ENCODE measurements around the gene GALNS. TPM values are rescaled to one million over a fixed set of nuclear protein-coding genes. Genes with fewer than 3 reads are reported as not detected.

The GALNS gene
- total and polyA plus RNA-seq, 12 donors: 12.6 to 63.1 (median 36.2) TPM

GRCh38 chr16:88804173-88804551 lies 52.6 kb downstream of the GALNS start:
- Histone ChIP-seq H3K4me3 (peak overlapping the region in 1 of 4 donors; percentile 75), H3K4me1 (replicated peaks in 1 of 2) (peaks cover 0 to 12% of the 10 kb centered on the region in 2 donors), H3K9me3 (replicated peaks in 1 of 3) (no peaks in the 10 kb centered on the region), H3K27ac (no peak overlapping the region), H3K36me3 (replicated peaks in 1 of 2) (no peaks in the 10 kb centered on the region), H3K27me3 (no peaks in the 10 kb centered on the region)
- intact Hi-C loops (cut with DNase I): no loop called here
- TF ChIP-seq CTCF (IDR thresholded peaks at IDR 0.05) (no peak), POLR2A (IDR thresholded peaks at IDR 0.05) (no peak)
- no peak for DNase-seq
- WGBS, 4 donors: 2 to 8% (median 4%) methylated on average over 5 to 16 of the region's 16 CpGs

GRCh38 chr16:88803264-88803987 lies 53.3 kb downstream of the GALNS start, which contains the start of gene CDT1:
Gene CDT1, plus strand, starts transcription at chr16:88803789. Its CDS starts 43 bp downstream, at chr16:88803832.
- intact Hi-C loops (cut with DNase I): no loop called here
- peak; percentile 76 to 88 (median 83) for DNase-seq
- TF ChIP-seq CTCF (IDR thresholded peaks at IDR 0.05) (no peak), POLR2A (IDR thresholded peaks at IDR 0.05) (peak in 1 of 2 donors; percentile 47)
- 0 to 3% (median 1%) methylated on average over 5 to 96 of the region's 98 CpGs for WGBS, 4 donors
- Histone ChIP-seq H3K27ac (peak within 1 kb of the TSS in 3 of 5 donors; percentile 38 to 65 (median 41)), H3K4me3 (peak within 1 kb of the TSS in 2 of 4 donors; percentile 50 to 75), H3K27me3 (no peaks in the 10 kb centered on the region), H3K36me3 (replicated peaks in 1 of 2) (no peaks in the 10 kb centered on the region), H3K4me1 (replicated peaks in 1 of 2) (peaks cover 0 to 12% of the 10 kb centered on the region in 2 donors), H3K9me3 (replicated peaks in 1 of 3) (no peaks in the 10 kb centered on the region)

- Histone ChIP-seq H3K27me3 (no peaks in the 10 kb centered on the region), H3K4me3 (no peak overlapping the region), H3K4me1 (replicated peaks in 1 of 2) (peaks cover 0 to 12% of the 10 kb centered on the region in 2 donors), H3K9me3 (replicated peaks in 1 of 3) (no peaks in the 10 kb centered on the region), H3K36me3 (replicated peaks in 1 of 2) (no peaks in the 10 kb centered on the region), H3K27ac (no peak overlapping the region)
- no peak for TF ChIP-seq POLR2A (IDR thresholded peaks at IDR 0.05)
- TF ChIP-seq CTCF (IDR thresholded peaks at IDR 0.05): no peak
- DNase-seq: no peak
- 70 to 89% (median 77%) methylated on average over 6 of the region's 6 CpGs for WGBS, 4 donors
- intact Hi-C loops (cut with DNase I): no loop called here
Measured at GRCh38 chr16:88800277-88800592, 56.5 kb downstream of the GALNS start.

- no peaks in the 10 kb centered on the region for H3K9me3 ChIP-seq (replicated peaks in 1 of 3)
- H3K4me3 ChIP-seq: no peak overlapping the region
- TF ChIP-seq POLR2A (IDR thresholded peaks at IDR 0.05) (no peak), CTCF (IDR thresholded peaks at IDR 0.05) (no peak)
- DNase-seq: peak in 1 of 7 donors; percentile 18
- H3K4me1 ChIP-seq (replicated peaks in 1 of 2): peaks cover 0 to 10% of the 10 kb centered on the region in 2 donors
- intact Hi-C loops (cut with DNase I): no loop called here
- H3K27ac ChIP-seq: no peak overlapping the region
- no peaks in the 10 kb centered on the region for H3K27me3 ChIP-seq
- H3K36me3 ChIP-seq (replicated peaks in 1 of 2): no peaks in the 10 kb centered on the region
- 39 to 70% (median 42%) methylated on average over 5 to 17 of the region's 17 CpGs for WGBS, 4 donors
Measured at GRCh38 chr16:88799569-88800276, 57.0 kb downstream of the GALNS start.

Measured in adrenal gland (tissue), 12 donors.